ENCODE results near the gene CCDC157.
"Not testable (repeated sequence)": the region's sequence is repeated elsewhere in the genome, so short reads cannot be mapped to it uniquely, and the experiment has no call there.

The CCDC157 gene

DNA sequence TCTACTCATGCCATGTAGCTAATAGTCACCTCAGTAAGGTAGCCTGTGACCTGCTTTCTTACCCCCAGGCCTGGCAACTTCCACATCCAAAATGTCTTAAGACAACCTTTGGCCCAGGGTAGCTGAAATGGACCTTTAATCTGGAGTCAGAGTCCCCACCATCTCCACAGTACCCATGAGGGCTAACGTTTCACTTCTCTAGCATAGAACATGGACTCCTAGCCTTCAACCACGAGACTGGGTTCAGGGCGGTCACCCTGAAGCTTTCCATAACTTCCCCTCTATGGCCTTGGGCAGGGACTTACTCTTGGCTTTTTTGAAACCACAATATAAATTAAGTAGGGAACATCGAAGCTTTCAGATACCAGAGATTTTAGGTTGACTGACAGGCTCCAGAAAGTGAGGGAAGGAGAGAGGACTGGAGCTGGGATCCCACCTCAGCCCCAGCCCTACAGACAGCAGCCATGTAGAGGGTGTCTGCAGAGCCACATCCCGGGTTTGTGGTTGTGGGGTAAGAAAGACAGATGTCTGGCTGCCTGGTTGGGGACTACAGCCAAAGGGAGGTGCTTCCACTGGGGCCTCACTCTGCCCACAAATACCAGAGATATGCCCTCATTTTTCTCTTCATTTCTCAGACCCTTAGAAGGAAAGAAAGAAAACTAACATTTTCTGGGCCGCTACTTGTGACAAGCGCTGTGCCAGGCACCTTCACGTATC, 32.6 kb upstream of the CCDC157 start:
- DNase-seq: no peak
- in situ Hi-C loops (cut with HindIII; ENCODE audit: low pct_ligation_motif_present, low pct_unique_long_range_greater_than_20kb, low sequenced_read_pairs): no loop called here

DNA sequence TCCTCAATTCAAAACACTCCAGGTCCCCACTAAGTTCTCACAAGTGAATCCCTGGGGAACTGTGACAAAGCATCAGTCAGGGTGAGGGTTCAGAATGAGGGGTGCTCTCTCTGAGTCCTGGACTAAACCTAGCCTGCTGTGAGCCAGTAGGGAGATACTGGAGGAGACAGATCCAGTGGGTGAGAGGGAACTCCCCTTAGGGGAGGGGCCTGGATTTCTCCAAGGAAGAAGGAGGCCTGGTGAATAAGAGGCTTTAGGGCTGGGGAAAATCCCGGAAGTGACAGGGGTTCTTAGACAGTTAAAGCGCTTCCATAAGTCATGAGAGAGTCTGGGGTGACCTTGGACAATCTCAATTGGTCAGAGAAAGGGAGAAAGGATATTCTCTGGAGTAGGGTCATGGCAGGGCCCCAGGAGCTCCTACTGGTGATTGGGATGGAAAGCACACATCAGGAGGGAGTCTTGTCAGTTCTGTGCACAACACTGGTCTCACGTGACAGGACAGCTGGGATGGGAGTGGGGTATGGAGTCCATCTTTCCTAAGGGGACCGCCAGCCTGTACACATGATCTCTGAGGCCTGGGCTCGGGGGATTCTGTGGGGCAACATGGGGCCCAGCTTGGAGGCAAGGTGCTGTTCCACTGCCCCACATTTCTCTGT, 31.6 kb upstream of the CCDC157 start:
- in situ Hi-C loops (cut with HindIII; ENCODE audit: low pct_ligation_motif_present, low pct_unique_long_range_greater_than_20kb, low sequenced_read_pairs): no loop called here
- DNase-seq: peak; percentile 77

DNA sequence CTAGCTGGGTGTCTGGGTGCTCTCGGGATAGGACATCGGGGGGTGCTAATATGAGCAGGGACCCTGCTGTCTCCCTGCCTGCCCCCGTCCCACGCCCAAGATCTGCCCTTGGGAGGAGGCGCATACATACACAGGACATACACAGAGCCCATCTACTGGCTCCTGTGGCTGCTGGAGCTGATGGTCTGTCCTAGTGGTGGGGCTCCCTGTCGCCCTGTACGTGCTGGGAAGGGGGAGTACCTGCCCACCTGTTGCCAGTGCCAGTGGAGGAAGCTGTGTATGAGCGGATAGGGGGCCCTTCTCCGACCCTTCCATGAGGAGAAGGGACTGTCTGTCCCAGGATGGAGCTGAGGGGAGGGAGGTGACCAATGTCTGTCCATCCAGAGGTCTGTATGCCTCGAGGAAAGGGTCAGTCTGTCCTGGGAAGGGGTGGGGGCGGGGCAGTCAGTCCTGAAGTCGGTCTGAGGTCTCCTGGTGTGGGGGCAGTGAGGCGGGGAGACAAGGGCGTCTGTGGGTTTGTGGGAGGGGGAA, 31.0 kb upstream of the CCDC157 start:
- no peak for DNase-seq
- in situ Hi-C loops (cut with HindIII; ENCODE audit: low pct_ligation_motif_present, low pct_unique_long_range_greater_than_20kb, low sequenced_read_pairs): no loop called here

DNA sequence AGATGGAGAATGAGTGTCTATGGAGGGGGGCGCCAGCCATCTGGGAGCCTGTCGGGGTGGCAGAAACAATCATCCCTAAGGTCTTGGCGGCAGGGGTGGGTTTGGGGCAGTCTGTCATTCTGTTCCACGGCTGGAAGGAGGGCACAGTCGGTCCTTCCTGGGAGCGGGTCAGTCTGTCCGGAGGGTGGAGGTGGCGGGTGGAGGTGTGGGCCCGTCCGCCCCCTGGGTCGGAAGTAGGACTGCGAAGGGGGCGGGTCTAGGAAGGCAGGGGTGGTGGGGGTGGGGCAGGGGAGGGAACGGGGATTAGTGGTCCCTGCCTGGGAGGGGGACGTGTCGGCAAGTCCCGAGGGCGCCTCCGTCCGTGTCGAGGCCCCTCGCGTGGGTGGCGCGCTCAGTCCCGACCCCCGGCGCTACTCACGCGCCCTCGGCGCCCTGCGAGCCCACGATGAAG, 30.5 kb upstream of the CCDC157 start:
- in situ Hi-C loops (cut with HindIII; ENCODE audit: low pct_ligation_motif_present, low pct_unique_long_range_greater_than_20kb, low sequenced_read_pairs): no loop called here
- no peak for DNase-seq

DNA sequence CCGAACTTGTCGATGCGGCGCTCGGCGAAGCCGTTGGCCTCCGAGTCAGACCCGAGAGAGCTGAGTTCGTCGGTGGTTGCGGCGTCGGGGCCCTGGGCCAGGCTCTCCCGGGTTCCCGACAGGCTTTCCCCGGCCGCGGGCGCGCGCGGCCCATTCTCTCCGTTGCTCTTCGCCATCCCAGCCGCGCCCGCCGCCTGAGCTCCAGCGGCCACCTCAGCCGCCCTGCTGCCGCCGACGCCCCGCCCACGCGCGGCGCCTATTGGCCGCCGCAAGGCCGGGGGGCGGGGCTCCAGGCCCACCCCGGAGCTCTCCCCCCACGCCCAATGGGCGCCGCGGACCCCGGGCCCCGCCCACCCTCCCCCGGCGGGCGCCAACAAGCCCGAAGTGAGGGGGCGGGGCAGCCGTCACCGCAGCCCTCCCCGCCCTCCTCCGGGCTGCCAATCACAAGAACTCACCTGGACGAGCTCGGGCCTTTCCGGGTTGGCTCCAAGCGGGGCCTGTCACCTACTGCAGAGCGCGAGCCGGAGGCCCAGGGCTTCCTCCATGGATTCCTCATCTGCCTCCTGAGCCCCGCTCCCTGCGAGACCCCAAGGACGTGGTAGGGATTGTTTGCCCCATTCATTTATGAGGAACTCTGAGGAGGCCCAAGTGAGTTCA, 30.0 kb upstream of the CCDC157 start, which contains the start of gene TBC1D10A:
Gene TBC1D10A (minus strand): TSS at position 236 of the 657 bp plus-strand sequence. CDS start 60 bp downstream, at position 176.
- peak; percentile 87 for DNase-seq
- in situ Hi-C loops (cut with HindIII; ENCODE audit: low pct_ligation_motif_present, low pct_unique_long_range_greater_than_20kb, low sequenced_read_pairs): no loop called here

DNA sequence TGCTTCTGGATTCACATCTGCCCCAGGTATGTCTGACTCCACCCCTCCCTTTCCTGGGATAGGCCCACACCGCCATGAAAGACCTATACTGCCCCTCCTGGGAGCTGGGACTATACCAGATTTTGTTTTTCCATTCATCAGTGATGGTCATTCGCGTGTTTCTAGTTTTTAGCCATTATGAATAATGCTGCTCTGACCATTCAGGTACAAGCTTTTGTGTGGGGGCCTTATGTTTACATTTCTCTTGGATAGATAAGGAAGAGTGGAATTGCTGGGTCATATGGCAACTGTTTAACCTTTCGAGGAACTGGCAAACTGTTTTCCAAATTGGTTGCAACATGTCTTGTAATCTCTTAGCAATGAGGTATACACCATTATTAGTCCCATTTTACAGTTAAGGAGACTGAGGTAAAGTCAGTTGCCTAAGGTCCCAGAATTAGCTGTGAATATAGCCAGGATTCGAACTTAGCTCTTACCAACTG, 28.9 kb upstream of the CCDC157 start:
- DNase-seq: no peak
- in situ Hi-C loops (cut with HindIII; ENCODE audit: low pct_ligation_motif_present, low pct_unique_long_range_greater_than_20kb, low sequenced_read_pairs): no loop called here

DNA sequence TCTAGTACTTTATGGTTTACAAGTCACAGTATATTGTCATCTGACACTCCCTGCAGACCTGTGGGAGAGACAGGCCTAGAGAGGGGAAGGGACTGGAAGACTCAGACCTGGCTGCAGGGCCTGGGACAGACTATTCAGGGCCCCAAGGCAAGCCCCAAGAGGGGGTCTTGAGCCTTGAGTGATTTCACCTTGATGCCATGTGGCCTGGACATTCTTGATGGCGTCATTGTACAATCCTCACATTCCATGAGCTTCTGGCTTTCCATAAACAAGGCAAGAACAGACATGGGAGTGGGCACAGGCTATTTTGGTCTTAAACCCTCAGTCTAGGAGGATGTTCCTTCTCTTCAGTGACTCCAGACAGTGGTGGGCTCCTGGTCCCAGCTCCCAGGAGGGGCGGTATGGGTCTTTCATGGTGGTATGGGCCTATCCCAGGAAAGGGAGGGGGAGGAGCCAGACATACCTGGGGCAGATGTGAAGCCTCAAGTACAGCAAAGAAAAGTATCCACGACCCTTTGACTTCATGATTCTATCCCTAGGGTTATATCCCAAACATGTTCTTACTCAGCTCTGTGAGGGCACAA, 28.2 kb upstream of the CCDC157 start:
- DNase-seq: no peak
- in situ Hi-C loops (cut with HindIII; ENCODE audit: low pct_ligation_motif_present, low pct_unique_long_range_greater_than_20kb, low sequenced_read_pairs): no loop called here

DNA sequence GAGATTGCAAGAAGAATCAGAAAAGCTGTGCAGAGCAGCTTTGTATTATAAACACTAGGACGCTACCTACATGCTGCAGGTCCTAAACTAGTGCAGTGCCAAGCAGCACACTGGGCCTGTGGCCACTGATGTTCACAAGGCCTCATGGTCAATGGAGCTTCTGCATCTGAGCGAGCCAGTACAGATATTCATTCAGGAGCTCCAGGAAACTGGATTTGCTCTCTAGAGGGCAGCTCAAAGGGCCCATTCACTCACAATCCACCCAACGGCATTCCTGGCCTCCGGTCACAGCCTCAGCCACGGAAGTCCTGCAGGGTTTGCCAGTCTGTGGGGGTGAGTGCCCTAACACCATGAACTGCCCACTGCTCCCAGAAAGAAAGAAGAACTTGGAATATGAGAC, 24.3 kb upstream of the CCDC157 start:
- no peak for DNase-seq
- in situ Hi-C loops (cut with HindIII; ENCODE audit: low pct_ligation_motif_present, low pct_unique_long_range_greater_than_20kb, low sequenced_read_pairs): no loop called here

DNA sequence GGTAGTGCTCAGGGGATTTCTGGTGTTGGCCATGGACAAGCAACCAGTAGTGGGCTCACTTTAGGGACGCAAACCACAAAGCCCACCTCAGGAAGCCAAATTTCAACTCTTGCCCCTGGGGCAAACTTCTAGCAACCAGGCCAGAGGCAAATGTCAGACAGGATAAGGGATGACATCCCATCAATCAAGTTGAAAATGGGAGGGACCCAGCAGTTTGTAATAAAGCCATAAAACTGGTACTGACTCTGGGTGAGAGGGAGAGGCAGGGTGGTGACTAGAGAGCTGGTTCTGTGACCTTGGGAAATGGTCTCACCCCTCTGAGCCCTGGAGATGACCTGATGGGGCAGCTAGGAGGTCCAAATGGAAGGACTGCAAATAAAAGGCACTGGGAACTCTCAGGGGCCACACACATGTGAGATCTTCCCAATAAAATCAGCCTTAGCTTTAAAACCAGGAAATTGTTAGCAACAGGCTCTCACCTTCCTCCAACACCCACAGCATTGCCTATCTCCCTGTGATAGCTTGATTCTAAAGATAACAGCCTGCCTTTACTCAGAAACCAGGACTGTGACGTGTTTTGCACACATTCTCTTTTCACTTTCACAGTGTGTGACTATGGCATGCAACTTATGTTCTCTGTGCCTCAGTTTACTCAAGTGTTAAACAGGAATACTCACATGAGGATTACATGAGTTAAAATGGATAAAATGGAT, 23.7 kb upstream of the CCDC157 start:
- DNase-seq: no peak
- in situ Hi-C loops (cut with HindIII; ENCODE audit: low pct_ligation_motif_present, low pct_unique_long_range_greater_than_20kb, low sequenced_read_pairs): no loop called here

DNA sequence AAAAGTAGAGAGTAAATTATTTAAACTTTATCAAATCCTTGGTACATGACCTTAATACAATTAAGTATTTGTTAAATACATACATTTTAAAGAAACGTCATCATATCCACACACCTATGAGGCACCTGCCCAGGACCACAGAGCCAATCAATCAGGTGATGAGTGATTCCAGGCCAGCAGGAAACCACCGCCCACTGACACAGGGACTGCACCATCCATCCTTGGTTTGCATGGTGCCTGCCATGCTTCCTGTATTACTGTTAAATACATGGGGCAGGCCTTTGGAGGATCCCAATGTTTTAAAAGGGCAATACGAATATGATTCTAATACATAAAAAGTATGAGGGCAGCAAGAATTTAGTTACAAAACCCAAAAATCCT, 23.1 kb upstream of the CCDC157 start:
- in situ Hi-C loops (cut with HindIII; ENCODE audit: low pct_ligation_motif_present, low pct_unique_long_range_greater_than_20kb, low sequenced_read_pairs): no loop called here
- DNase-seq: no peak

DNA sequence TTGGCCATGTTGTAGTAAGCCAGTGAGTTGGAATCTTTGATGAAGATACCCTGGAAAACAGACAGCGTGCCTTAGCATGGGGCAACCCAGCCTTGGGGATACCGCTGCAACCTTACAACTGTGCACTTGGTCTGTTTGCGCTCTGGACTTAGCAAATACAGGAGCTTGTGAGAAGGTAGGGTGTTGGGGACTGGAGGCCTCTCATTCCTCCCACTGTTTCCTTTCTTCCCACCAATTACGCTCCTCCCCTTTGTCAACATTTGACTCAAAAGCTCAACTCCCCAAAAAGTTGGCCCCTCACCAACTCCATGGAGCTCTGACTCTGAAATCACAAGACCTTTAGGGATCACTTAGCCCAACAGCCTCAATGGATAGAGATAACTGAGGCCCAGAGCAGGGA, 22.2 kb upstream of the CCDC157 start:
- no peak for DNase-seq
- in situ Hi-C loops (cut with HindIII; ENCODE audit: low pct_ligation_motif_present, low pct_unique_long_range_greater_than_20kb, low sequenced_read_pairs): no loop called here

DNA sequence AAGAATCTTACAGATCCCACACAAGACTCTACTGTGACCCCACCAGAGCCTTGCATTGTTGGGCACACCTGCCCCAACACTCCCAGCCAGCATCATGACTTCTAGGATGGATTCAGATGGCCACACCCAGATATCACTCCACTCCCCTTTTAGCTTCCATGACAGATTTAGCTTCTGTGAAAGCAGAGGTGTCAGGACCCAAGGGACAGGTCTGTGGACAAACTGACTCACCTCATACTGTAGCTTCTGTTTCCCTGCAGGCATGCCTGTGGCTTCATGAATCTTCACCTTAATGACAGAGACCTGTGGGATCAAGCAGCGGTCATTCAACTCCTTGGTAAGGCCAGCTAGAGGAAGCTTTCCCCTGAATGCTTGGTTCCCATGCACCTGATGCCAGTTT, 21.6 kb upstream of the CCDC157 start:
- in situ Hi-C loops (cut with HindIII; ENCODE audit: low pct_ligation_motif_present, low pct_unique_long_range_greater_than_20kb, low sequenced_read_pairs): no loop called here
- DNase-seq: no peak

DNA sequence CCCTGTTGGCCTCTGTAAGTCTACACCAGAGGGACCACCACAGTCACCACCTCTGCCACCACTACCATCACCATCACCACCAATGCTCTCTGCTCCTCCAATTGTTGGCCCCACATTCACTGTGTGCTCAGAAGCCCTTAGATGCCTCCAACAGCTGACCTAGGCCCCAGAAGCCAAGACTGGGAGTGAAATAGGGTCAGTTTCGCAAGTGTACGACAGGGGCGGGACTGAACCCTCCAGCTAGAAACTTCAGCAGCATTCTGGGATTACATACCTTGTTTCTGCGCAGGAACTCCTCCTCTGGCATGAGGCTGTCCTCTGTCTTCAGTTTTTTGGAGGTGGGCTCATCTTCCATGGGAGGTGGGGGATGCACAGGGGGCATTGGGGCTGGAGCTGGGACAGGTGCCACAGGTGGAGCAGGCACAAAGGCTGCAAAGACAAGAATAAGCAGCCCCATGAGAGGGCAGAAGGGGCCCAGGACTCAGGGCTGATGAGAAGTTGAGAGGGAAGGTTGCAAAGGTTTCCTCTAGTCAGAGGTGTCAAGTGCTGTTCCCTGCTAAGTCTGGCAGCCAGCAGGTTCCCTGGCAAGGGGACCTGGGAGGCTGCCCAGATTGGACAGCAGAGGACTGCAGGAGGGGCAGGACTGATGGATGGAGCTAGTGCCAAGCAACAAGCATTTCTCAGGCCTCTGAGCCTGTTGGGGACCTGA, 19.9 kb upstream of the CCDC157 start:
- in situ Hi-C loops (cut with HindIII; ENCODE audit: low pct_ligation_motif_present, low pct_unique_long_range_greater_than_20kb, low sequenced_read_pairs): no loop called here
- DNase-seq: no peak

DNA sequence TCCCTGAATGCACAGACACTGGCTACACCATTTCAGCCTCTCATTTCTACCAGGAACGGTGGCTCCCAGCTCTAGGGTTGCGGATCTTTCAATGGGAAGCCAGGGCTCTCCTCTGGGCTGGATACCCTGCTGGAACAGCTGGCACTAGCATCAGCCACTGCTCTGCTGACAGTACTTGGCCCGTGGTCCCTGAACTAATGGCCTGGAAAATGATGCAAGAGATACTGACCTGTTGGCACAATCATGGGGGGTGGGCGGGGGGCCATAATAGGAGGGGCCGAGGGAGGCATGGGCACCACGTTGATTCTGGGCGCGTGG, 19.4 kb upstream of the CCDC157 start:
- DNase-seq: no peak
- in situ Hi-C loops (cut with HindIII; ENCODE audit: low pct_ligation_motif_present, low pct_unique_long_range_greater_than_20kb, low sequenced_read_pairs): no loop called here

DNA sequence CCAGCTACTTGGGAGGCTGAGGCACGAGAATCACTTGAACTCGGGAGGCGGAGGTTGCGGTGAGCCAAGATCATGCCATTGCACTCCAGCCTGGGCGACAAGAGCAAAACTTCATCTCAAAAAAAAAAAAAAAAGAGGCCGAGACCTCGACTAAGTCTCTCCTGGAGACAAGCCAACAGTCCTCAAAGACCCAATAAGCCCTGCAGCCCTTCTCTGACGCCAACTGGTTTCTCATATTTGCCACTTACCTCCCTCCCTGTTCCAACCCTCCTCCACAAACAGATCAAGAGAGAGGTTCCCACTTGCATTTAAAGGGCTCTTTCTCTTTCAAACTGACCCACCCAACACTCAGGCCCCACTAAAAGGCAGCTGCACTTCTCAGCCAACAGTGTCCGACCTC, 18.5 kb upstream of the CCDC157 start:
- DNase-seq; in situ Hi-C loops (cut with HindIII; ENCODE audit: low pct_ligation_motif_present, low pct_unique_long_range_greater_than_20kb, low sequenced_read_pairs): not testable (repeated sequence)

DNA sequence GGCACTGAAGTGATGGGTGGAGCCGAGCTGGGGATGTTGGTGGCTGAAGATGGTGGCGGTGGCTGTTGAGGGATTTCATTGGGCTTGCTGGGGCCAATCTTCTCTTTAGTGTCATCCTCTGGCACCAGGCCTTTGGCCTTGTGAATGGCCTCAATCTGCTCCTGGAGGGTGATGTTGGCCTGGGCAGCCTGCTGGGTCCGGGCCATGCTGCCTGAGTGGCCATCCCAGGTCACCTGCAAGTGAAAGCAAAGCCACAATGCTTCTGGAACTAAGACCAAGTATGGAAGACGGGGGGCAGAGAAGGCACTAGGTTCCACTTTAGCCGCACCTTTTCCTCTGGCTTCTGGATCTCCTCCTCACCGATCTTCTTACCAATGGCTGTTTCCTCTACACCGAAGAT, 18.0 kb upstream of the CCDC157 start:
- in situ Hi-C loops (cut with HindIII; ENCODE audit: low pct_ligation_motif_present, low pct_unique_long_range_greater_than_20kb, low sequenced_read_pairs): no loop called here
- no peak for DNase-seq

DNA sequence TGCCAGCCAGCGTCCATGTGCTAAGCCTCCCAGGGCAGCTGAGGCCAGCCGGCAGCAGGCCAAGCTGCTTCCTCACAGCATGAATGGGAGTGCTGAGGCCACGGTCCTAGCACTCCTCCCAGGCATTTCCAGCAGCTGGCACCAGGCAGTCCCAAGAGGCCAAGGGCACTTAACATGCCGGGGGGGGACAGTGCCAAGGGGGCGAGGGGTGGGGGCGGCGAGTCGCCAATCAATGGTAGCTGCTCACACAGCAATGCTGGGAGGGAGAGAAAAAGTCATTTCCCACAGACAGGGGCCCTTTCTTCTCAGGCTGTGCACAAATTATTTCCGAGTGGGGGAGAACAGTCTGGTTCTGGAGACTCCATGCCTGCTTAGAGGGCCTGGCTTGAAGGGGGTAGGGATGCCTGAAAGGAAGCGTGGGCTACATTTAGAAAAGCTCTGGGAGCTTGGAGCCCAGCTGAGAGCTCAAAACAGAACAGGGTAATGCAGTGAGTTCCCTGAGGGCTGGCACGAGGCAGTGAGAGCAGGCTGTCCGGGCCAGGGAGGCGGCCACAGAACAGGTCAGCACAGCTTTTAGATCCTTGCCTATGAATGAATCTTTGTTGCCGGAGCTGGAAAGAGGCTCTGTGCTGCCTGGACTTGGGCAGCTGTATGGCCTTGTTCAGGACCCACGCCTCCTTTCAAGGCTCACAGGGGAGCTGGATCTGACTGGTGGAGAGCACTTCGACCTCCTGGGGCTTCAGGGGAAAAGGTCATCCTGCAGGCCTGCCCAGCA, 15.7 kb upstream of the CCDC157 start:
- DNase-seq: no peak
- in situ Hi-C loops (cut with HindIII; ENCODE audit: low pct_ligation_motif_present, low pct_unique_long_range_greater_than_20kb, low sequenced_read_pairs): no loop called here

Data from ACHN (cell line).